ENCODE results near the gene TTN. TPM values are rescaled to one million over a fixed set of nuclear protein-coding genes. Genes with fewer than 3 reads are reported as not detected.

The TTN gene
- total RNA-seq, 1 donor from 2014 or later: 0.50 TPM

DNA sequence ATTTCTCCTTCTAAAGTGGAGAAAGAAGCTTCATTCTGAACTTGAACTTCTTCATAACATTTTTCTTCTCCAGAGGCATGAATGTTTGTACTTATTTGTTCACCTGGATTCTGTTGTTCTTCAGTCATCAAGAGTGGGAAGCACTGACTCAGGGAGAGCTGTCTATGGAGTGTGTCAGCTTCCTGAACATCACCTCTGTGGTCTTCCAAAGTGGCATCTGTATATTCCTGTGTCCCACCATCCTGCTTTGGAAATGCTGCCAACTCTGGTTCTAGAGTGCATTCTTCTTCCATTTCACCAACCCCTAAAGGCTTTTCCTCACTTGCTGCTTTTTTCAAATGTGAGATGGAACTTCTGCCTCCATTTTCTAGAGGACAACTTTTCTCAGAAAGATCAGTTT lies 59.5 kb downstream of the TTN start:
- no peak overlapping the region for H3K9ac ChIP-seq (ENCODE audit: low read length)
- Mint-ChIP-seq H3K27me3 (ENCODE audit: low read depth, unreplicated experiment) (no peaks in the 10 kb centered on the region), H3K4me3 (ENCODE audit: unreplicated experiment) (no peak overlapping the region), H3K4me1 (ENCODE audit: low read depth, unreplicated experiment) (peaks cover 7% of the 10 kb centered on the region), H3K27ac (ENCODE audit: unreplicated experiment) (no peak overlapping the region), H3K36me3 (ENCODE audit: low read depth, unreplicated experiment) (no peaks in the 10 kb centered on the region), H3K9me3 (ENCODE audit: unreplicated experiment) (no peaks in the 10 kb centered on the region)
- H3K4me3 ChIP-seq (ENCODE audit: insufficient read depth, low read depth, low read length): no peak overlapping the region
- no peaks in the 10 kb centered on the region for H3K79me2 ChIP-seq (ENCODE audit: insufficient read depth, low read length)
- no peak overlapping the region for H3K27ac ChIP-seq (ENCODE audit: low read depth, low read length)
- no peaks in the 10 kb centered on the region for H4K20me1 ChIP-seq (ENCODE audit: insufficient read depth, low read length)
- no peak for TF ChIP-seq EZH2 (IDR thresholded peaks at IDR 0.05; ENCODE audit: insufficient read depth, low read length)
- TF ChIP-seq, protein P1, sequence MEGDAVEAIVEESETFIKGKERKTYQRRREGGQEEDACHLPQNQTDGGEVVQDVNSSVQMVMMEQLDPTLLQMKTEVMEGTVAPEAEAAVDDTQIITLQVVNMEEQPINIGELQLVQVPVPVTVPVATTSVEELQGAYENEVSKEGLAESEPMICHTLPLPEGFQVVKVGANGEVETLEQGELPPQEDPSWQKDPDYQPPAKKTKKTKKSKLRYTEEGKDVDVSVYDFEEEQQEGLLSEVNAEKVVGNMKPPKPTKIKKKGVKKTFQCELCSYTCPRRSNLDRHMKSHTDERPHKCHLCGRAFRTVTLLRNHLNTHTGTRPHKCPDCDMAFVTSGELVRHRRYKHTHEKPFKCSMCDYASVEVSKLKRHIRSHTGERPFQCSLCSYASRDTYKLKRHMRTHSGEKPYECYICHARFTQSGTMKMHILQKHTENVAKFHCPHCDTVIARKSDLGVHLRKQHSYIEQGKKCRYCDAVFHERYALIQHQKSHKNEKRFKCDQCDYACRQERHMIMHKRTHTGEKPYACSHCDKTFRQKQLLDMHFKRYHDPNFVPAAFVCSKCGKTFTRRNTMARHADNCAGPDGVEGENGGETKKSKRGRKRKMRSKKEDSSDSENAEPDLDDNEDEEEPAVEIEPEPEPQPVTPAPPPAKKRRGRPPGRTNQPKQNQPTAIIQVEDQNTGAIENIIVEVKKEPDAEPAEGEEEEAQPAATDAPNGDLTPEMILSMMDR (IDR thresholded peaks at IDR 0.05; ENCODE audit: insufficient read depth, low read depth, low read length): no peak
- no peaks in the 10 kb centered on the region for H3K4me1 ChIP-seq (ENCODE audit: insufficient read depth, low read length)
- H3K36me3 ChIP-seq (ENCODE audit: insufficient read depth, low read length): no peaks in the 10 kb centered on the region
- DNase-seq (ENCODE audit: low read depth) (peak; percentile 42), FAIRE-seq (no peak)
- peak overlapping the region; percentile 27 for H3K4me2 ChIP-seq (ENCODE audit: low read length)
- H2AFZ ChIP-seq (ENCODE audit: low read depth, low read length): no peak overlapping the region
- no peaks in the 10 kb centered on the region for H3K9me3 ChIP-seq (ENCODE audit: insufficient read depth, low read depth, low read length)
- no peaks in the 10 kb centered on the region for H3K27me3 ChIP-seq (ENCODE audit: insufficient read depth, low read length)

DNA sequence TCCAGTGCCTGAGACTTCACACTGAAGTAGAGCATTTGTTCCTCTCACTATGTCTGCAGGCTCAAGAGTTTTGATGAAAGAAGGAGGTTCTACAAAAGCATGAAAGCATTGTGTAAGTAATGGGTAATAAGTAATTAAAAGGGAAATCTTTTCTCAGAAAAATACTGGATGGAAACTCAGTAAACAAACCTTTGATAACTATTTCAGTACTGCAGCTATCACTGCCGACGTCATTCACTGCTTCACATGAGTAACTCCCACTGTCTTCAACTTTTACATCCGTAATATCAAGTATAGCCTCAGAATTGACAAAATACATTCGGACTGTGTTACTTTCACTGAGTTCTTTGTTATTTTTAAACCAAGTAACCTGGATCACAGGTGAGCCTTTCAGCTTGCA lies 72.7 kb downstream of the TTN start:
- Histone ChIP-seq H4K20me1 (ENCODE audit: insufficient read depth, low read length) (no peaks in the 10 kb centered on the region), H3K9ac (ENCODE audit: low read length) (no peak overlapping the region), H3K36me3 (ENCODE audit: insufficient read depth, low read length) (no peaks in the 10 kb centered on the region), H3K4me1 (ENCODE audit: insufficient read depth, low read length) (no peaks in the 10 kb centered on the region), H3K27ac (ENCODE audit: low read depth, low read length) (no peak overlapping the region), H3K27me3 (ENCODE audit: insufficient read depth, low read length) (no peaks in the 10 kb centered on the region), H3K79me2 (ENCODE audit: insufficient read depth, low read length) (no peaks in the 10 kb centered on the region), H3K9me3 (ENCODE audit: insufficient read depth, low read depth, low read length) (no peaks in the 10 kb centered on the region), H3K4me3 (ENCODE audit: insufficient read depth, low read depth, low read length) (no peak overlapping the region), H2AFZ (ENCODE audit: low read depth, low read length) (no peak overlapping the region), H3K4me2 (ENCODE audit: low read length) (no peak overlapping the region)
- no peaks in the 10 kb centered on the region for H3K27me3 Mint-ChIP-seq (ENCODE audit: low read depth, unreplicated experiment)
- DNase-seq (ENCODE audit: low read depth) (no peak), FAIRE-seq (no peak)
- H3K4me1 Mint-ChIP-seq (ENCODE audit: low read depth, unreplicated experiment): no peaks in the 10 kb centered on the region
- H3K9me3 Mint-ChIP-seq (ENCODE audit: unreplicated experiment): peaks cover 2% of the 10 kb centered on the region
- H3K4me3 Mint-ChIP-seq (ENCODE audit: unreplicated experiment): no peak overlapping the region
- H3K36me3 Mint-ChIP-seq (ENCODE audit: low read depth, unreplicated experiment): no peaks in the 10 kb centered on the region
- no peak overlapping the region for H3K27ac Mint-ChIP-seq (ENCODE audit: unreplicated experiment)
- no peak for TF ChIP-seq EZH2 (IDR thresholded peaks at IDR 0.05; ENCODE audit: insufficient read depth, low read length)
- TF ChIP-seq, protein P1 (IDR thresholded peaks at IDR 0.05; ENCODE audit: insufficient read depth, low read depth, low read length): no peak

DNA sequence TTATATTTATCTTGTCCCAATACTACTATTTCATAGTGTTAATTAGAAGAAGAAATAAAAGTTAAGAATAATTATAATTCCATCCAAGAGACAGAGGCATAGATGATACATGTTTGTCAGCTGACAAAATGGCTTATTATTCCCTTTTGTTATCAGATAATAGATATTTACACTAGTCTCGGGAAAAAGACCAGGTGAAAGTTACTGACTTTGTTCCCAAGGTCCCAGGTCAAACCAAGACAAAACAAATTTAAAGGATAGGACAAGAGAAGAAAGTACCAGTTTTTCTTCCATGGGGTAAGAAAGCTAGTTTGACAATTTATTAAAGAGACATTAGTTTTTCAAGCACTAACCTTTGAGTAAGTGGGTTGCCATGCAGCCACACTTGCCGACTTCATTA lies 73.2 kb downstream of the TTN start:
- no peaks in the 10 kb centered on the region for H3K27me3 Mint-ChIP-seq (ENCODE audit: low read depth, unreplicated experiment)
- H3K4me3 ChIP-seq (ENCODE audit: insufficient read depth, low read depth, low read length): no peak overlapping the region
- TF ChIP-seq, protein P1 (IDR thresholded peaks at IDR 0.05; ENCODE audit: insufficient read depth, low read depth, low read length): no peak
- no peak for TF ChIP-seq EZH2 (IDR thresholded peaks at IDR 0.05; ENCODE audit: insufficient read depth, low read length)
- no peak overlapping the region for H3K27ac ChIP-seq (ENCODE audit: low read depth, low read length)
- H3K4me3 Mint-ChIP-seq (ENCODE audit: unreplicated experiment): no peak overlapping the region
- no peaks in the 10 kb centered on the region for H3K4me1 Mint-ChIP-seq (ENCODE audit: low read depth, unreplicated experiment)
- H3K27me3 ChIP-seq (ENCODE audit: insufficient read depth, low read length): no peaks in the 10 kb centered on the region
- no peaks in the 10 kb centered on the region for H3K36me3 ChIP-seq (ENCODE audit: insufficient read depth, low read length)
- no peaks in the 10 kb centered on the region for H3K36me3 Mint-ChIP-seq (ENCODE audit: low read depth, unreplicated experiment)
- no peaks in the 10 kb centered on the region for H4K20me1 ChIP-seq (ENCODE audit: insufficient read depth, low read length)
- H3K79me2 ChIP-seq (ENCODE audit: insufficient read depth, low read length): no peaks in the 10 kb centered on the region
- H3K9ac ChIP-seq (ENCODE audit: low read length): no peak overlapping the region
- FAIRE-seq (no peak), DNase-seq (ENCODE audit: low read depth) (no peak)
- no peaks in the 10 kb centered on the region for H3K9me3 ChIP-seq (ENCODE audit: insufficient read depth, low read depth, low read length)
- H3K27ac Mint-ChIP-seq (ENCODE audit: unreplicated experiment): no peak overlapping the region
- peaks cover 2% of the 10 kb centered on the region for H3K9me3 Mint-ChIP-seq (ENCODE audit: unreplicated experiment)
- no peak overlapping the region for H3K4me2 ChIP-seq (ENCODE audit: low read length)
- no peaks in the 10 kb centered on the region for H3K4me1 ChIP-seq (ENCODE audit: insufficient read depth, low read length)
- no peak overlapping the region for H2AFZ ChIP-seq (ENCODE audit: low read depth, low read length)
